Hypothalamus (tissue), 51 donors: ENCODE measurements around the gene CRAT.
"Not testable (repeated sequence)": the region's sequence is repeated elsewhere in the genome, so short reads cannot be mapped to it uniquely, and the experiment has no call there.

ENCODE experiments used
- DNase-seq, 51 donors: peaks; one replicate each; lab custom pipeline; 2025; lab: John Stamatoyannopoulos, UW

The CRAT gene

DNA sequence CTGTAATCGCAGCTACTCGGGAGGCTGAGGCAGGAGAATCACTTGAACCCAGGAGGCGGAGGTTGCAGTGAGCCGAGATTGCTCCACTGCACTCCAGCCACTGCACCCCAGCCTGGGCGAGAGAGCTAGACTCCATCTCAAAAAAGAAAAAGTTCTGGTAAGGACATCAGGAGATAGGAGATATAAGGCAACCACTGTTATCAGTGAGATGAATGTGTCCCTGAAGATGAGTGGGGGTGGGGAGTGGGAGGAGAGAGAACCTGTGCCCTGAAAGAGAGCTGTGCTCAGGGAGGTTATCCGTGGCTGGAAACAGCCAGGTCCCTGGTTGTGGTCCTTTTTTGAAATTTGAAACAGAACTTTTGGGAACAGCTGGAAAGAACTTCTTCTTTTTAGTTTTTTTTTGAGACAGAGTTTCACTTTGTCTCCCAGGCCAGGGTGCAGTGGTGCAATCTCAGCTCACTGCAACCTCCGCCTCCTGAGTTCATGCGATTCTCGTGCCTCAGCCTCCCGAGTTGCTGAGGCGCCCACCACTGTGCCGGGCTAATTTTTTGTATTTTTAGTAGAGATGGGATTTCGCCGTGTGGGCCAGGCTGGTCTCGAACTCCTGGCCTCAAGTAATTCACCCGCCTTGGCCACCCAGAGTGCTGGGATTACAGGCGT lies 3.2 kb upstream of the CRAT start:
- no peak for DNase-seq

DNA sequence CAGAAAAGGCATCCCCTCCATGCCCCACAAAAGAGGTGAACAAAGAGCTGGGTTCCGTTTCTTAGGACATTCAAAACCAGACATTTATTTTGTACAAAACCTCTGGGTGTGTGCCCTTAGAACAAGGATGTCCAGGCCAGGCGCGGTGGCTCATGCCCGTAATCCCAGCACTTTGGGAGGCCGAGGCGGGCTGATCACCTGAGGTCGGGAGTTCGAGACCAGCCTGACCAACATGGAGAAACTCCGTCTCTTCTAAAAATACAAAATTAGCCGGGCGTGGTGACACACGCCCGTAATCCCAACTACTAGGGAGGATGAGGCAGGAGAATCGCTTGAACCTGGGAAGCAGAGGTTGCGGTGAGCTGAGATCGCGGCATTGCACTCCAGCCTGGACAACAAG lies 1.9 kb upstream of the CRAT start:
- not testable (repeated sequence) for DNase-seq

DNA sequence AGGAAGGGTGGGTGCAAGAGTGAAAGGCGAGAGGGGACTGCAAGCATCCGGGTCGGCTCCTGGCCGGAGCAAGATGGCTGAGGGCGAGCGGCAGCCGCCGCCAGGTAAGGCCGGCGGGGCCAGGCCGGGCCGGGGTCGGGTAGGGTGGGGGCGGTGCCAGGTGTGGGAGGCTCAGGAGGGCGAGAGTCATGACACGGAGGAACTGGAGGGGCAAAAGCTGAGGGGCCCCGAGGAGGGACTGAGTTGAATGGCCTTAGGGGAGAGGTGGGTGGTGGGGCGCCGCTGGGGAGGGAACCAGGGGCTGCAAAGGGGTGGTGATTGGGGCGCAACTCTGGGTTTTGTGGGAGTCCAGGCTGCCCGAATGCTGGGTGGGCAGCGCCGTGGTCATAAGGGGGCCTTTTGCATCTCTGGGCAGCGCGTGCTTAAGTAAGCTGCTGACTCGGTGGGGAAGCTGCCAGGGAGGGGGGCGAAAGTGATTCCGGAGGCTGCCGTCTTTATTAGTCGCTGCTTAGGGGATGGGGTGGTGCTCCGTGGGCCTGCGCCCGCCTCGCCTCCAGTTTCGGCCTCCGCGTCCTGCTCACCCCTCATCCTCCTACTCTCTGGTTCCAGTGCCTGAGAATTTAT lies 1.0 kb upstream of the CRAT start:
- DNase-seq = peak in 29 of 51 donors; percentile 21 to 78 (median 52)

DNA sequence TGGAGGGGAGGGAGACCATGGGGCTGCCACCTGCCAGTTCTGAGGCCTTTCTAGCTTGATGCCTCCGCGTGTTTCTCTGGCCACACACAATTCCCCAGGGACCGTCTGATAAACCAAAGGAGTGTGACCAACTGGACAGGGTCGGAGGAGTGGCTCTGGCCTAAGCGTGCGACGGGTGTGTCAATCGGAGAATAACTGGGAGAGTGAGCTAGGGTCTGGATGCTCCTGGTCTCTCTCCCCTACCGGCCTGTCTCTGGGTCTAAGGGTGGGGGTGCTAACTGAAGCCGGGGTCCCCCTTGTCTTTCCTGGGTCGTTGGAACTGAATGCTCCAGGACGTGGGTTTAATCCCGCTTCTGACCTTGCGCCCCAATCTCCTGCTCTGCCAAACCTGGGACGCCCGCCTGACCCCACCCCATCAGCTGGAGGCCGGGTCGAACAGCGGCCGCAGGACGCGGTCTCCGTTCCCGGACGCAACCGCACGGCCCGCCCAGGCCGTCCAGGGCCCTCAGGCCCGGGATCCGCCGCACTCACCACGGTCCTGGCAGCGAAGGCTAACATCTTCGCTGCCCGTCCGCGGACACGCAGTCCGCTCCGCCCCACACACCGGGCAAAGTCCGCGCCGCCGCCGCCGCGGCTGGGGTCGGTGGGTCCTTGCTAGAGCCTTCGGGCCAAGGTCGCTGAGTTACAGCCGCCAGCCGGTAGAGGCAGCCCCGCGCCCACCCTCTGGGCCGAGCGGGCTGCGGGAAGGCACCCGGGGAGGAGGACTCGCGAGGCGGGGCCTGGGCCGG lies 447 bp downstream of the CRAT start:
- peak in 4 of 51 donors; percentile 26 to 51 (median 47) for DNase-seq

DNA sequence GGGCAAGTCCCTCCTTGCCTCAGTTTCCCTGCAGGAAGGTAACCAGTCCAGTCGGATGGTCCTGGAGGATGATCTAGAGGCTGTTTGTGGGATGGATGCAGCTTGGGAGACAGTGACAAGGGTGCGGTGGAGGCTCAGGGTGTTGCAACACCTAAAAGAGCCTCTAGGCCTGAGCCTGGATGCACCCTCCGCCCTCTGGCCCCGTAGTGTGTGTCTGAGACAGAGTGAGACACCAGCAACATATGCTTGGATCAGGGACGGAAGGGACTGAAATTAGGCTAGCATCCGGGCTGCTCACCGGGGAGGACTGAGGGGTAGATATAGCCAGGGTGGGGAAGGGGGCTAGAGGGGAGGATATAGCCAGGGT lies 1.1 kb downstream of the CRAT start:
- DNase-seq = no peak

DNA sequence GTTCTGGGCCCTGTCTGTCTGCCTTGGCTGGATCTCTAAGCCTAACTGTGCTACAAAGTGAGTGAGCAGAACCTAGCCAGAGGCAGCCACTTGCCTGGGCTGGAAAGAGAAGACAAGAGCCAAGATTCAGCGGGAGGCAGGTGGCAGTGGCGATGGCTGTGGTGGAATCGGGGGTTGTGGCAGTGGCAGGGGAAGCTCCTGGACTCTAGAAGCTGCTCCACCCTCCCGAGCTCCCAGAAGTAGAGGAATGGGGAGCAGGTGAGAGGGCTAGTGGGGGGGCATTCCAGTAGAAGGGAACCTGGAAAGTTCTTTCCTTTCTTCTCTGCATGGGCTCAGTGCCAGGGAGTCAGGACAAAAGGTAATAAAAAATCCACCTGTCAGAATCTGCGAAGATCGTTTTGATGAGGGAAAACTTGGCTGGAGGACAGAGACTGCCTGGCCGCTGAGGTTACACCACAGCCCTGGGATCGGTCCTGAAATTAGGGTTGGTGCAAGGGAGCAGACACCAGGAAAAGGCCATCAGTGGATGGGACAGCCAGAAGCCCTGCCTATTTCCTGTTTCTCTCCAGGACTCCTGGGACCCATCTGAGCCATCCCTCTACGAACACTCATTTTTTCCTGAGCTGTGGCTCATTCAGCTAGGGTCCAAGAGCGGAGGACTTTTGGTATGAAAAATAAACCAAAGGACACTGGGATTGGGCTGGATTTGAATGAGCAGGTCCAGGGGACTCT lies 1.6 kb downstream of the CRAT start:
- no peak for DNase-seq

DNA sequence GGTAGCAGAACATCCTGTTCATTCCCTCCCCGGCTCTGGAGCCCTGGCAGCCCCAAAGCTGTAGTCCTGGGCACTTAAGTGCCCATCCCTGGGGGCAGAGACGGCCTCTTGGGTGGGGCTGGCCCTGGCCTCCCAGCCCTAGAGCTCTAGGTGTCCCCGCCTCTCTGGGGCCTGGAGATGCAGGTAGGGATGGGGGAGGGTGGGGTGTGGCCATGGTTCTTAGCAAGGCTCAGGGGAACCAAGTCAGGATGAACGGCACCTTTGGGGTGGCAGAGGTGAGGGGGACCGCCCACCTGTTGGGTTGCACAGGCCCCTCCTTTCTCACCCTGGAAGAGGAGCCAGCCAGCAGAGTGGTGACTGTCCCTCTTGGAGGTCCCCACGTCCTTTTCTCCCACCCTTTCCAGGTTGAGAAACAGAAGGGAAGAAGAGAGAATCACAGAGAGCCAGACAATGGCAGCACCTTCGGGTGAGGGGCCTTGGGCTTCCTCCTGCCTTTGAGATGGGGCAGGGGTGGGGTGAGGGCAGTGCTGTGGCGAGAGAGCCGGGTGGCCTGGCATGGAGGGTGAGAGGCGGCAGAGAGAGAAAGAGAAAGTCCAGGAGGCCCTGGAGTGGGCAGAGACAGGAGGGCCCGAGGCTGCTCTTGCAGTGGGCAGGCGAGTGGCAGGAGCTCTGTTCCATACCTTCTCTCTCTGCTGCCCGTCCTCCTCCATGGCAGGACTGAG lies 2.3 kb downstream of the CRAT start:
- DNase-seq = no peak

DNA sequence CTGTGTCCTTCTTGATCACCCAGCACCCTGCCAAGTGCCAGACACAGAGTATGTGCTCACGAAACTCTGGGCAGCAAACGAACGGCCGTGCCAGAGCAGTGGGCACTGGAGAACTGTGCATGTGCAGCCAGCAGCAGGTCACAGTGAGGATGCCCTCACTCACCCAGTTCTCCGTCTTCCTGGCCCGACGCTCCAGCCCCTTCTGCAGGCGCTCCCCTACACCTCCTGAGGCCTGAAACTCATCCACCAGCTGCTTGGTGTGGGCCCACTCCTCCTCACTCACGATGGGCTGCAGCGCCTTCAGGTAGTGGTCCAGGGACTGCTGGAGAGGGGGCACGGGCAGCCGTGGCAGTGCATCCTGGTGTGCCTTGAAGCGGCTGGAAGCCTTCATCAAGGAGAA lies 2.9 kb downstream of the CRAT start:
- no peak for DNase-seq

DNA sequence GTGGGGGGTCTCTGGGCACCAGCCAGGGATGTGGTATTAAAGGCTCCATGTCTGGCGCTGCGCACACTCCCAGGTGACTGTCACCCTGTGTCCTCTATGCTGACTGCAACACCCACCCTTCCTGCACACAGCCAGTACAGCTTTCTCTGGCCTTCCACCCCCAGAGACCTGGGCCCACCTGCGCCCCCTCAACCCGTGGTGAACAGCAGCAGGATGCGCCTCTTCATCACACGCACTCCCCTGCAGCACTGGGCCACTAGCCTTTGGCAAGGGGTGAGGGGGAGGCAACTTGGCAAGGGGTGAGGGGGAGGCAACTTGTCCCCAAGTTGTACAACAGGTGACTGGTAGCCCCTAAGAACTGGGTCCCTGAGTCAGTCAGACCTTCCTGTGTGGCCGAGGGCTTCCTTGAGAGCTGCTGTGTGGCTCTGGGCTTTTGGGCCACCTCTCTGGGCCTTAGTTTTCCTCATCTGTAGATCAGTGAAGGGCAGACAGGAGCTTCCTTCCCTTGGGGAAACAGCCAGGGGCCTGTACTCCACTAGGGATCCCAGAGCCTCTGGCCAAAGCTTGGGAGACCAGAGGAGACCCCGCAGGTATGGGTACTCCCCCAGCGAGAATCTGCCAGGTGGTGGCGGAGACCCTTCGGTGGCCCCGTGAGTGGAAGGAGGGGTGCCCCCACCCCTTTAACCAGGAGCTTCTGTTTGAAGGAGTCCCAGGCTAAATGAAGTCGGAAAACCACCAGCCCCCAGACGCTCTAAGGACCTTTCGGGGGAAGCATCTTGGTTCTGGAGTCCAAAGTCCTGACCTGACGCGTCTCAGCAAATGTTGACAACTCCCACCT lies 4.5 kb downstream of the CRAT start:
- no peak for DNase-seq

DNA sequence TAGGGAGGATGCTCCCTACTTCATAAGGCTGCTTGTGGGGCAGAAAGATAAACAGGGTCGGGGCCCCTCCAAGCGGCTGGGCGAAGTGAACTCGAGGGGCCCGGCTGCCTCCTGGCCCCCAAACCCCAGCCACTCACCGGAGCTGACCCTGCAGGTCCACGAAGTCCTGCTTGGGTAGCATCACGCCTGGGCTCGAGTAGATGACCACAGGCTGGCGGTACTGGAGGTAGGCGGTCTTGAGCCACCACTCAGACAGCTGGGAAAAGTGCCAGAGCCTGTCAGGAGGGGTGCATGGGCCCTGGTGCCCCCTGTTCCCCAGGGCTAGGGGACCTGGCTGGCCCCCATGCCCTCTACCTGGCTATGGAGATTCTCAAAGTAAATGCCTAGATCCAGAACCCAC lies 6.5 kb downstream of the CRAT start:
- no peak for DNase-seq

DNA sequence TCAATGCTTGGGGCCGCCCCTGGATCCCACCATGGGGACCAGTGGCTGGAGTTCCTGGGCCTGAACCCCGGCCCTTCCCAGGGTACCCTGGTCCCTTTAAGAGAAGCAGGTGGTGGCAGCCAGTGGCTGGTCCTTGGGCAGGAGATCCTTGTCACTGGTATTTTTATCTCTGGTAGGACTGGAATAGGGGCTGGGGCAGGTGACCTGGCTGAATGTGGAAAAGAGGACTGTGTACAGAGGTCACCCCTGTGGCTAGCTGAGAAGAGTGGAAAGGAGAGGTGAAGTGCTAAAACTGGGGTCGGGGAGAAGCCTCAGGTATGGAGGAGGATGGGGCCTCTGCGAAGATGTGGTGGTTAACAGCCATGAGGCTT lies 7.0 kb downstream of the CRAT start:
- DNase-seq = no peak

DNA sequence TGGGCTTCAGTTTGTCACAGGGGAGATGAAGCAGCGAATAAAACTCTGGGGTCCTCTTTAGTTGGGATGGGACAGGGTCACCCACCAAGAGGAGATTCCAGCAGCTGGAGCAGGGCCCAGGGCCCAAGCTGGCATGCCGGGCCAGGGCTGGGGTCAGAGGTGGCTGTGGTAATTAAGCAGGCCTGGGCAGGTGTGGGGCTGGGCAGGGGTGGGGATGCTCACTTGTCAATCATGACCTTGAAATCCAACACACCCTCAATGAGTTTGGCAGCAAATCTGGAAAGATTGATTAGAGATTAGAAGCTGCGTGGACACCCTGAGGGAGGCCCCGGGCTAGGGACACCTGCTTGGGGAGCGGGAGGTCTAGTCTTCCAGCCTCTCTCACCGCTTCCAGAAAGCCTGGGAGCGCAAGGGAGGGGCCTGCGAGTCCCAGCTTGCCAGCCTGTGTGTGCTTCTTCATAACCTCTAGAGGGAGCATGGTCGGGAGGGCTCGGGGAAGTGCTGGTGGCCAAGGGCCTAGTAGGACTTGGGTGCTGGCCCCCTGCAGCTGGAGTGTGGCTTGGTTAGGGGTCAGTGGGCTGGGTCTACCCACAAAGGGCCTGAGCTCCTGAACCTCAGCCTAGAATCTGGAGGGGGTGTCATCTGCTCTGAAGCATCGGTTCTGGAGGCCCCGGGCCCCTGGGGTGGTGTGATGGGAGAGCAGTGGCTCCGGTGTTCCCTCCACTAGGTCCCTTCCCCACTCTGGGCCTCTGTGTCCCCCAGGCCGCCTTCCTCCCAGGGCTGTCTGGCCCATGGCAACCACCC lies 7.6 kb downstream of the CRAT start:
- peak in 17 of 51 donors; percentile 8 to 40 (median 20) for DNase-seq

DNA sequence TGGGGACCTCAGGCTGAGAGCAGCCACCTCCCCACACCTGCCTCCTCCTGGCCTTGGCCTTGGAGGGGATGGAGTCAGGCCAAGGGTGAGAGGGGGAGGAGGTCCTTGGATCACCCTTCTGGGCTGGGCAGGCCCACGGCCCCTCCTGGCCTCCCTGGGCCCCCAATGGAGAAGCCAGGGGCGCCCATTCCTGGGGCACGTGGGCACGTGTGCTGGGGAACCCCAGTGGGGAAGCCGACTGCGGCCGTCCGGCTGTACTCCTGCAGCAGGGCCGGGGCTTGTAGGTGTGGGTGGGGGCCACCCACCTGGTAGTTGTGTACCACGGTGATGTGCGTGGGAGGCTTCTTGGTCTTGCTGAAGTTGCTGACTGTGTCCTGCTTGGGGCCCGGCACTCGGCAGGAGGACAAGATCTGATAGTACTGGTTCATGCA lies 8.5 kb downstream of the CRAT start:
- DNase-seq = no peak

DNA sequence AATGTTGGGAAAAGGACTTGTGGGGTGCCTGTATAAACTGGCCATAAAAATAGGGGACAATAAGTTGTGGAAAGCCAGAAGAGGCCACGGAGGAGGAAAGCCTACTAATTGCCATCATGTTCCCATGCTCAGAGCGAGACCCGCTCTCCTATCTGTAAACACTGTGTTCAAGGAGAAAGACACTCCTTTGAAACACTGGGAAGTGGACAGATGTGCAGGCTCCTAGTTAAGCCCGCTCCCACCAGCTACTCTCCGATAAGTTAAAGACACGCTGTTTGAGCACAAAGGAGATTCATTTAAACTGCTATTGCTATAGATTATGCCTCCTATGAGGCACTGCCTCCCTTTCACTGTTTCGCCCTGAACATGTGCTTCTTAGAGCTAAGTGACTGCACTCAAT lies 9.3 kb downstream of the CRAT start:
- no peak for DNase-seq

DNA sequence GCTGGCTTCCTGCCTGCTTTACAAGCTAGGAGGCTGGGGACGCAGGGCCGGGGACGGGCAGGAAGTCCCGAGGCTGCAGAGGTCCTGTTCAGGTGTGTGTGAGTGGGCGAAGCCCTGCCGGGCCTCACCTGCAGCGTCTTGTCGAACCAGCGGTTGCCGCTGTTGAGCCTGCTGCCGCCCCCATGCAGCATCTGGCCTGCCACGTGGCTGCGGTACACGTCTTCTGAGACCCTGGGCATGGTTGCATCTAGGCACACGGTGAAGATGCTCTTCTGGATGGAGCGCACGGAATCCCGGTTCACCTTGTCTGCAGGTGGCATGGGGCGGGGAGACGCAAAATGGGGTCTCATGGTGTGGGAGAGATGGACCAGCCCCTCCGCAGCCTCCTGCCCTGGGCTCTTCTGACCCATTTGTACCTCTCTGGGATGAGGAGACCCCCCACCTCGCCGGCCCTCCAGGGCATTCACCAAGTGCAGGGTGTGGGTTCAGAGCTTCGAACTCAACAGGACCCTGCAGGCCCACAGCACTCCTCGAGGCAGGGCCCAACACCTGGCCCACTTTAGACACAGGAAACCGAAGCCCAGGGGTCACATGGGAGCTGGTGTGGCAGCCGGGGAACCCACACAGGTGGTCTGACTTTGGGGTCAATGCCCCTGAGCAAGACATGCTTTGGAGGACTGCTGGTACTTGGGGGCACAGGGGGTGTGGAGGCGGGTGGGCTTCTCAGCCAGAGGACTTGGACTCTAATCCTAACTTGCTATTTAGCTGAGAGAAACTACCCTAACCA lies 10.0 kb downstream of the CRAT start:
- DNase-seq = no peak

DNA sequence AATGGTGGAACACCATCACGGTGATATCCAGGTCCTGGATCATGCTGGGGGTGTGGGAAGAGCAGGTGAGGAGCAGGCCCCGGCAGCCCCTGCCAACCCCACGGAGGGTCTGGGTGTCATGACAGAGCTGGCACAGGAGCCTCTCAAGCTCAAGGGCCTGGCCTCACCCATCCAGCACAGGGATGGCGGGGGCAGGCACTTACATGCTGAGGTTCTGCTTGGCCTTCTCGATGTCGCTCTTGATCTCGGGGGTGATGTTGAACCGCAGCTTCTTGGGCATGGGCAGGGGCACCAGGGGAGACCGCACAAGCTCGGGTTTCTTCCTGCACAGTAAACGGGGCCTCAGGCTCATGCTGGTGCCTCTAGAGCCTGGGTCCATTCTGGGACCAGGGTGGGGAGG lies 12.3 kb downstream of the CRAT start:
- no peak for DNase-seq

DNA sequence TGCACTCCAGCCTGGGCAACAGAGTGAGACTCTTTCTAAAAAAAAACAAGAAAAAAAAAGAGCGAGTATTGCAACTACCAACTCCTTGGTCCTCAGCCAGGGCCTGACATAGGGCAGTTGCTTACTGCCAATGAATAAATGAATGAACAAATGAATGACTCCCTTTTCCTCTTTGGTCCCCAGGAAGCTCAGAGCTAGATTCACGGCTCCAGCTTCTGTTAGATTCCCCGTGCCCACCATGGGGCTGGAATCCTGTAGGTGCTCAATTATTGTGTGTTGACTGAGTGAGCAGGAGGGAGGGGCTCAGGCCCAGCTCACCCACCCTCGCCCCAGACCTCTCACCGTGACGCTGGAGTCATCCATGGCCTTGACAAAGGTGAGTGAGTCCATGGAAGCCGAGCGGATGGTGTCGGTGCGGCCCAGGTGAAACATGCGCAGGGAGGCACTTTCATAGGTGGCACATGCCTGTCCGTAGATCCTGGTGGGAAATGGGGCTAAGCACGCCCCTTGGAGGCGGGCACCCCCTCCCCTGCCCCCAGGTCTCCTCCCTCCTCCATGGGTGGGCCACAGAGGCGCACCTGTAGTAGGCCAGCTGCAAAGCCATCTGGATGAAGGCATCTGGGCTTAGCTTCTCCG lies 12.8 kb downstream of the CRAT start:
- no peak for DNase-seq

DNA sequence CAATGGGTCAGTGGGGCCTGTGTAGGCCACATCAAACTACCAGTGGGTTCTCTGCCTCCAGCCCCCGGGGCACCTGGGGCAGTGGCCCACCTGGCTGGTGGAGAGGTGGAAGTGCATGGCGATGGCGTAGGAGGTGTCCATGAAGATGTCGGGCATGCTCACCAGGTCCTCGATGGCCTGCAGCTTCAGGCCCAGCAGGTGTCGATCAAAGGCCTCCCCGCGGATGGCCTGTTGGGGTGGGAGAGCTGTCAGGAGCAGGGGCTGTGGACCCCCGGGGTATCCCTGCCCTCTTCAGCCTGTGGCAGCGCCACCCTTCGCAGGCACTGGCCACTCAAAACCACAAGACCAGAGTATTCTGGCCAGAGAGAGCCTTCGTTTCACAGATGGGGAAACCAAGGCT lies 14.7 kb downstream of the CRAT start:
- no peak for DNase-seq
